DMS114 treated with DMSO at 0.1 percent for 48 hours (cell line): ENCODE measurements around the gene RAP1A.
"Not testable (repeated sequence)": the region's sequence is repeated elsewhere in the genome, so short reads cannot be mapped to it uniquely, and the experiment has no call there.

Source experiments
- DNase-seq: peaks from one replicate; lab custom pipeline; 2025; ENCODE audit not compliant: unreplicated experiment; lab: John Stamatoyannopoulos, UW

RAP1A gene

DNA sequence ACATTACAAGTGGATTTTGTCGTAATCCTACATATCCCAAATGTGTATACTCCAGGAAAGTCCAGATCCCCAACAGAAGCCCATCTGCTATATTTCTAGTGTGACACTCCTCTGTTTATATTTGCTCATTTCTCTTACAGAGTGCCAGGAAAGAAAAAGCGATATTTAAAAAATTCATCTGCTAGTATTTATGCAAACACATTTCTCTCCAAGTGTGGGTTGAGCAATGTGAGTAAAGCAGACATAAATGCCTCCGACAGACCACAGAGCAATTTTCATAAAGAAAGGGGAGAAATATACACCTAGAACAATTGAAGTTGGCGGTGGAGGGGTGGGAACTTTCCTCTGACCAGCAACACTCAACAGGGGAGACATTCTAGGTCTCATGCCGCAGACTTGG lies 22.2 kb upstream of the RAP1A start:
- no peak for DNase-seq

GRCh38 chr1:111598544-111598943 lies 21.0 kb upstream of the RAP1A start:
- DNase-seq = no peak

GRCh38 chr1:111599781-111600693 lies 19.6 kb upstream of the RAP1A start:
- DNase-seq = no peak

- no peak for DNase-seq
Measured at GRCh38 chr1:111600886-111601386, 18.7 kb upstream of the RAP1A start.

DNA sequence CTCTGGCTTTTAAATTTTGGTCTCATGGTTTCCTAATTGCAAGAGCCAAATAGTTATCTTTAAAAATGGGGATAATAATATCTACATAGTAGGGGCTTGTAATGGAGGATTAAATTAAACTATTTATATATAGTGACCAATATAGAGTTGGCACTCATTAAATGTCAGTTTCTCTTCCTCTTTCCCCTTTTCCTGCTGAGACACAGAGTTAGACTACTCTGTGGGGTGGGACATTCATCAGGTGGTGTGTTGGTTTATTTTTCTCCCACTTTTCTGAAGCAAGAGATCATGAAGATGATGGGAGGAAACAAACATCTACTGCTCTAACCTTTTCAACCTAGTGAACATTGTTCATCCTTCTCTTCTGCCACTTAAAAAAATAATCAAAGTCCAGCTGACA lies 17.3 kb upstream of the RAP1A start:
- no peak for DNase-seq

DNA sequence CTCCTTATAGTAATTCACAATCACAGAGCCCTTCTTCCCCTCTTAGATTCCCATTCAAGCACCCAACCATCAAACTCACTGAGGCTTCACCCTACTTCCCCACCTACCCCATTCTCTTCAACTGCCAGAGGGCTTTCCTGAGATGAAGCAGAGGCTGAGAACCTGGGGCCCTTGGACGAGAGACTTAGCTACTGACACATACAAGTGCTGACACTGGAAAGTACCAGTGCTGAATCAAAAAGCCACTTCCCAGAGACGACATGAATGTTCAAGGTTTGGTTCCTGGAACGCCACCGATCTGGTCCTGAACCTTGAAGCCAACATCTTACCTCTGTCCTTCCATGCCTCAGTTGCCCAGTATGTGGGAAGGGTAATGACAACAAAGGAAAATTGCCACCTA lies 16.6 kb upstream of the RAP1A start:
- no peak for DNase-seq

DNA sequence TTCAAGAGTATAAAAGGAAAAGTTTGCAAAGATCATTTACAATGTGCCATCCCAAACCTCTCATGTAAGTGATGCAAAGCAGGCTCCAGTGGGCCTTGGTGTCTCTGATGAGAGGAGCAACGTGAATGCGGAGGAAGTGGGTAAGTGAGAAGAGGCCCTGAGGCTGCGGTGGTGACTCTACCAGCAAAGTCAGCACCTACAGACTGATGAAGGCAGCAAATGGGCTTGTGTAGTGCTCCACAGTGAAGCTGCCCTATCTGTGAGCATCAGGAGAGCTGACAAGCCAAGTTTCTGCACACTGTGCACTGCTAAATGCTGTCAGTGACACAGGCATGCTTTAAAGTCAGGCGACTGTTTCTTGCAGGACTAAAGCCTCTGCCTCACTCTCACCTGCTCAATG lies 15.6 kb upstream of the RAP1A start:
- DNase-seq = no peak

DNA sequence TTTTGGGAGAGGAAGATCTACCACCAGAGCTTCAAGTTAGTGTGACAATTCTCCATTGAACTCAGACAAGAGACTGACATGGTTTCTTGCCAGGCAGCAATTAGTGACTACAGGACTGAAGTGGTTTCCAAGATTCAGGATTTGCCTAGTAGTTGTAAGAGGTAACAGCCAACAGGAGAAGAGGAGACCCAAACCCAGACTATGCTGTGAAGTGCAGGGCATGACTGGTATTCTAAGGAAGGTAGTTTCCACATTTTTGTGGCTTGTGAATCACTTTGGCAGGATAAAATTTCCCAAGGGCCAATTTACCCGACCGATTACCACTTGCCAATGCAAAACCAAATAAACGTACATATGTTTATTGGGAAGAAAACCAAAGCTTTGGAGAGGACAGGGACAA lies 14.7 kb upstream of the RAP1A start:
- no peak for DNase-seq

GRCh38 chr1:111605576-111605975 lies 14.0 kb upstream of the RAP1A start:
- no peak for DNase-seq

DNA sequence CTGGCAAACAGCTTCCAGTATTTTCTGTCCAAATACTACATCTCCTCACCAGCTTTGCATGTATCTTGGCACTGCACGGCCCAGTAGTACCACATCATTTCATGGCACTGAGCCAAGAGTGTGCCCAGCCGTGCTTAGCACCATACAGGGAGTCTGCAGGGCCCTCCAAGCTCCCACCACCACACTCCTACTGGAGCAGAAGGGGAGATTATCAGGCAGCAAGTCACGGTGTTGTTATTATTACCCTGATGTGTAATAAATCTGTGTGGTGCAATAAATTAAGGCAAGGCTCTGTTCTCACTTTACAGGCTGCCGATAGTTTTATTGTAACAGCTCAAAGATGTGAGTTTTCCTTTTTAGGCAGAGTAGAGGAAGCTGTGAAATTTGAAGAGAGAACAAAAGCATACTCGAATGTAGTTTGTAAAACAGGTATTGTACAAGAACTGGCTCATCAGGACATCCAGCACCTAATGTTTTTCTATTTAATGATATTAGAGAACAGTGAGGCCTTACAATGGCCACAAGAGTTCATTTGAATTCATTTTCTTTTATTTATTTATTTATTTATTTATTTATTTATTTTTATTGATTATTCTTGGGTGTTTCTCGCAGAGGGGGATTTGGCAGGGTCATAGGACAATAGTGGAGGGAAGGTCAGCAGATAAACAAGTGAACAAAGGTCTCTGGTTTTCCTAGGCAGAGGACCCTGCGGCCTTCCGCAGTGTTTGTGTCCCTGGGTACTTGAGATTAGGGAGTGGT lies 13.0 kb upstream of the RAP1A start:
- DNase-seq = not testable (repeated sequence)

- not testable (repeated sequence) for DNase-seq
Measured at GRCh38 chr1:111608528-111608927, 11.1 kb upstream of the RAP1A start.

GRCh38 chr1:111611986-111612385 lies 7.6 kb upstream of the RAP1A start:
- no peak for DNase-seq

DNA sequence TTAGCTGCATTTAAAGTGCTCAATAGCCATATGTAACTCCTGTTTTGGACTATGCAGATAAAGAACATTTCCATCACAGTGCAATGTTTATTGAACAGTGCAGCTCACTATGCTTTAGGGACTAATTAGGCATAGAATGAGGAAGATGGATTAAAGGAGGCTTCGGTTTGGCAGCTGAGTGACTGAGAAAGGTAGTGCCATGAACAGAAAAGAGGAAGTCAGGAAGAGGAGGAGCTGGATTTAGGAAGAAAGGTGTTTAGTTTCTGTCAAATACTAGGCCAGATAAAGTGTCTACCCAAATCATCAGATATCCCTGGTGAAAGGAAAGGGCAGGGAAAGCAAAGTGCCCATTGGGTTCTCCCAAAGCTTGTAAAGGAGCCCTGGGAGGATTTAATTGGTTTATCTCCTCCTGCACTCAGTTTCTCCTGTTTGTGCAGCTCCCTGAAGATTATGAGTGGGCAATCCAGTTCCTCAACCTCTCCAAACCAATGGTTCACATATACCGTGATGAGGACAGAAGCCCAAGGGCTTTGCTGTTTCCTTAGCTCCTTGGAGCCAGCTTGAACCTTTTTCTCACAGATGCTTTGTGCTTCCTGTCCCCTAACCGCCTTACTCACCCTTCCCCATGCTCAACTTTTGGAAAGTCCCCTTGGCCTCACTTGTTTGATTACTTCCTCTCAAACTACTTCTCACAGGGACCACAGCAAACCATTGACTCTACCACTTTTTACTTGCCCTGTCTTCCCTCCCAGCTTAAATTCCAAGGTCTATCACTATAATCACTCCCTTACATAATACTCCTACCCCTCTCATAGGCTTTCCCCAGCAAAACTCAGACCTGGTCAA lies 3.5 kb upstream of the RAP1A start:
- no peak for DNase-seq

DNA sequence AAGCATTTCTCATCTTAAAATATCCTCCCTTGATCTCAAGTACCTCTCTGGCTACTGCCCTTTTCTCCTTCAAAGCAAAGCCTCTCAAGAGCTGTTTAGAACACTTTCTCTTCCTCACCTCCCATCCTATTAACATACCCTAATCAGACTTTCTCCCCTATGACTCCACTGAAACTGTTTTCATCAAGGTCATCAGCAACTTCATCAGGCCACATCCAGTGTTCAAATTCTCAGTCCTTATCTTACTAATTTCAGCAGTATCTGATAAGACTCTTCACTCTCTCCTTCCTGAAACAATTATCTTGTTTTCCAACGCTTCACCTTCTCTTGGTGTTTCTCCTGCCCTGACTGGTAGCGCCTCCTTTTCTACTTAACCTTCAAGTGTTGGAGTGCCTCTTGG lies 1.5 kb upstream of the RAP1A start:
- DNase-seq = no peak

DNA sequence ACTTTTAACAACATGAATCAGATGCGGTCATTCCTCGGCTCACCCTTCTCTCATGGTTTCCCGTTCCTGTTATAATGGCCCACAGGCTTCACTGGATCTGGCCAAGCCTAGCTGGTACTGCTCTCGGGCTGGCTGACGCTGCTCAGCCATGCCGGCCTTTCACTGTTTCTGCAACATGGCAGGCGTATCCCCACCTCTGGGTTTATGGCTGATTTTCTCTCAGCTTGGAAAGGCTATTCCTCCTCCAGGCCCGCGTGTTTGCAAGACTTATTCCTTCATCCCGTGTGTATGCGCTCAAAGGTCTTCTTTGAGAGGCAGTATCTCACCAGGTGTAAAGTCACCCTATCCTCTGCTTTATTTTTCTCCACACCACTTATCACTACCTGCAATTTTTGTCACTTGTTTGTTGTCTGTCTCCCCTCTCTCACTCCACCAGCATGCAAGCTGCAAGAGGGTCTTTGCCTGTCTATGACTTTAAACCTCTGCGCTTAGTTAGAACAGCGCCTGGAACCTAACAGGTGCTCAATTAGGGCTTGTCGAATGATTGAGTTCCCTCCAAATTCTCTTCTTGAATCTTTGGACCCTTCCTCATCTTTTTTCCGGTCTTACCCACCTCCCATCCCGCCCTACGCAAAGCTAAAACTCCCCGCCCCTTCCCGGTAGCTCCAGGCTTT lies 491 bp upstream of the RAP1A start:
- DNase-seq = no peak

DNA sequence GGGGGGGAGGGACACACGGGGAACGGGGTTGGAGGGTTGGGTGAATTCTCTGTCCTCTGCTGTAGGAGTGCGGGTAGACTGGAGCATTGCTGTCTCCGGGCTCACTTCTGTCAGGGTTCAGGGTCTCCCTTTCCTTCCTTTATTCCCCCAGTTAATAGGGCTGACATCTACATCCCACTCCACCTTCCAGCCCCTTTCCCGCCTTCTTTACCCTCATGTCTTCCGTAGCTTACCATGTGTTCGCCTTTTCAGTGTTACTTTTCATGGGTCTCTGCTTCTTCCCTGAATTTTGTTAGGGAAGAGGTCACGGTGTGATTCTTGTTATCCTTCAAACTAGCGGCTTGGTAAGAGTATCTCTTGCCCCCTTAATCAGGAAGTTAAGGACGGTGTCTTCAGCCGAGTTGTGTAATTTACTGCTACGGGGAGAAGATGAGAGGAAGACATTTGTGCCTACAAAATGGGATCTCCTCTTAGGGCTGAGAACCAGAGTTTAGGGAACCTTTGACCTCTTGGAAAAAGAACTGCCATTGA lies 917 bp downstream of the RAP1A start:
- no peak for DNase-seq

GRCh38 chr1:111621050-111621449 lies 1.5 kb downstream of the RAP1A start:
- DNase-seq = no peak

GRCh38 chr1:111622166-111622565 lies 2.6 kb downstream of the RAP1A start:
- no peak for DNase-seq

GRCh38 chr1:111624382-111624781 lies 4.8 kb downstream of the RAP1A start:
- no peak for DNase-seq

DNA sequence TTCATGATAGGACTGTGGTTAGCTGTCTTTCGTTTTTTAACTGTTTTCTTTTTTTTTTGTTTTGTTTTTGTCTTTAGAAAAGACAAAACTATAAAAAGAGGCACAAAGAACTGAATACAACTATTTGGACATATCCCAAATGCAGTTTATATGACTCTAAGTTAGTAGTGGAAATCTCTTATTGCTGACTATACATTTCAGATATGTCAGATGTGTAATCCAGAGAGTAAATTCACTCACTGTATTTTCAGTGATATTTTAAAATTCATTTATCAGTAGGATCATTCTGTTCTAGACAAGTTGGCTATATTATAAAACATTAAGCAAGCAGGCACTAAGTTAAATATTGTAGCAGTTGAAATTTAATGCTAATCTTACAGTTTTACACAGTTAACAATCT lies 5.7 kb downstream of the RAP1A start:
- DNase-seq = no peak
